SHP77 (cell line): ENCODE results near the gene HPSE.
"Not testable (repeated sequence)": the region's sequence is repeated elsewhere in the genome, so short reads cannot be mapped to it uniquely, and the experiment has no call there.

Experiments
- DNase-seq, 2 experiments: peaks; one replicate each; lab custom pipeline; 2025; lab: John Stamatoyannopoulos, UW

Gene HPSE

DNA sequence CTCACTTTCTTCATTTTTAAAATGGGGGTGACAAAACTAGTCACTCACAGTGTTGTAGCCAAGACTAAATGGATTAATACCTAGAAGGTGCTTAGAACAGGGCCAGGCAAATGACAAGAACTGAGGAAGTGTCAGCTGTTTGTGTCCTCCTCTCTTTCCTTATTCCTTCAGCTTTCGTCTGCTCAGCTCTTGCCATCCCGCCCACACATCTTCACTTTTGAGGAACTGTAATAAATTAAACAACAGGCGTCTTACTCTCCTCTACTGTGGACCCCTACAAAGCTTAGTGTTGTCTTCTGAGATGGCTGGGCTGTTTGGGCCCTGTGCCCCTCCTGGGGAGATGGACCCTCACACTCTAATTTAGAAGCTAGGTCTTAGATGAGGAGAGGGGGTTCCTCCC is 2.7 kb downstream of the HPSE start:
- no peak for DNase-seq

DNA sequence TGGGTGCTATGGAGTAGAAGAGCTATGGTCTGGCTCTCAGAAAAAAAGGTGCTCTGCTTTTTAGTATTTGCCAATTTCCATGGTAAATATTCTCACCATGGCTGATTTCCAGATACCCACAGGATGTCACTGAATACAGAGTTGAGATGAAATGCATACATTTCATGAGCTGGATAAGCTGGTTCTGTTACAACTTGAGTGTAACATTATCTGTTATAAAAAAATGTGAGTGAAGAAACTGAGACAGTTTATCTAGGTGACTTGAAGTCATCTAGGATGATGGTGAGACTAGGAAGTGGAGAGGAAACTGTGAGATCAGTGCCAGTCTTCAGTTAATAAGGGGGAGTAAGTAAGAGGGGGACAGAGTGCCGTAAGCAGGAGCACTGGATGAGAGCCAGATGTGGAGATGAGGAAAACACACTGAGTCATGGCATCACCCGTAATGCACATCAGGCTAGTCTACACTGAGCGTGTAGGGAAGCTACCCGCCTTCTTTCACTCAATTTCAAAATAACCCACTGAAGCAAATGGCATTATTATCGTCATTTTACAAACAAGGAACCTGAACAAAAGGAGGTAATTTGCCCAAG is 5.0 kb downstream of the HPSE start:
- DNase-seq: no peak

DNA sequence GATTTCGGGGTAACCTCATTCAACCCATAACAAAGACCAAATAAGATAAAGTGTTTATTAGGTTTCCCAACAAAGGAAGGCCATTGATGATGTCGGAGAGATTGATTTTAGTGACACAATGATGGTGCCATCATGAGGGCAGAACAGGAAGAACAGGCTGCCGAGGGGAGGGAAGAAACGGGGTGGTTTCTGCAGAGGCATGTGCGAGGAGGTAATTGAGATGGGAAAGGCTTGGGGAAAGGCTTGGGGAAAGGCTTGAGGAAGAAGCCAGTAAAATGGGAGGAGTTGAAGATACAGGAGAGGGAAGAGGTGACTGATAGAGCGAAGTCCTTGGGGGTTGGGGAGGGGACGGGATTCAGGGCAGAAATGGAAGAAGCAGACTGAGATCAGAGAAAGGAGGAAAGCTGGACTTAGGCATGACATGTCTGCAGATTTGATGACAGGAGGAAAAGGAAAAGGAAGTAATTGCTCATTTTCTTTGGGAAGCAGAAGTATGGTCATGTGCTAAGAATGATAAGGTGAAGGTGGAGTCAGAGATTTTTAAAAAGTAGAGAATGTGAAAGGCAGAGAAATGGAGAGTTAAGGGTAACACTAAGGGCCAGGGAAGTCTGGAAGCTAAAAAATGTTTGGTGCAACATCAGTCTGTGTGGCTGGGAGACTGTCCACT is 6.0 kb downstream of the HPSE start:
- DNase-seq: no peak

DNA sequence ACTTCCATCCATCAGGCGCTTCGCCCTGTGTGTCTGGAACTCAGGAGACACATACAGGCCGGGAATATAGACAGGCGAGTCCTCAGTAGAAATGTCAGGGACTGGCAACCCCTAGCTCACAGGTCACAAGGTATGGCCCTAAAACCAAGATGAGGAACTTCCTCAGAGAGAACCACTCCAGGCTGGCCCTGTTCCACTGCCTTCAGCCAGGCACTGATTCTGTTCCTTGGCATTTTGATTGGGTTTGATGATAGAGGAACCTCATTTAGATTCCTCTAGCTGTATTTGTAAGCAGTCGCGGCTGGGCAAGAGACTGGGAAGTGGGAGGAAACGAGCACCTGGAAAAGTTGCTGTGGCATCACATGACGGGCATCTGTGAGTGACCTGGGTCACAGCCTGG is 8.1 kb downstream of the HPSE start:
- no peak for DNase-seq

DNA sequence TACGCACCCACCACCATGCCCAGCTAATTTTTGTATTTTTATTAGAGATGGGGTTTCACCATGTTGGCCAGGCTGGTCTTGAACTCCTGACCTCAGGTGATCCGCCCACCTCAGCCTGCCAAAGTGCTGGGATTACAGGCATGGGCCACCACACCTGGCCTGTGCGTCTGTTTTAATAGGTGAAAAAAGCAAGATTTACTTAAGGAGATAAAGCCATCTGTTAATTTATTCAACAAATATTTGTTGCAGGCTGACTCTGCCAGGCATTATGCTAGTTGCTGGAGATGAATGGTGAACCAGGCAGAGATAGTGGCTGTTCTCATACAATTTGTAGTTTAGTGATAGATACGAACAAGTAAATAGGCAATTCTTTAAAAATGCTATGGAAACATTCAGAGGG is 9.3 kb downstream of the HPSE start:
- DNase-seq: not testable (repeated sequence)

DNA sequence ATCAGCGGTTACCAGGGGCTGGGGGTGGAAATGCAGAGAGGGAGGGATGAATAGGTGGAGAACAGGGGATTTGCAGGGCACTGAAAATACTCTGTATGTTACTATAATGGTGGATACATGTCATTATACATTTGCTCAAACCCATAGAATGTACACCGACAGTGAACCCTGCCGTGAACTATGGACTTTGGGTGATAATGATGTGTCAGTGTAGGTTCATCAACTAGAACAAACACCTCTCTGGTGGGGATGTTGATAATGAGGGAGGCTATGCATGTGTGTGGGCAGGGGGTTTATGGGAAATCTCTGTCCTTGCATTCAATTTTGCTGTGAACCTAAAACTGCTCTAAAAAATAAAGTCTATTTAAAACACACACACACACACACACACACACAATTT is 11.5 kb downstream of the HPSE start:
- DNase-seq: no peak

DNA sequence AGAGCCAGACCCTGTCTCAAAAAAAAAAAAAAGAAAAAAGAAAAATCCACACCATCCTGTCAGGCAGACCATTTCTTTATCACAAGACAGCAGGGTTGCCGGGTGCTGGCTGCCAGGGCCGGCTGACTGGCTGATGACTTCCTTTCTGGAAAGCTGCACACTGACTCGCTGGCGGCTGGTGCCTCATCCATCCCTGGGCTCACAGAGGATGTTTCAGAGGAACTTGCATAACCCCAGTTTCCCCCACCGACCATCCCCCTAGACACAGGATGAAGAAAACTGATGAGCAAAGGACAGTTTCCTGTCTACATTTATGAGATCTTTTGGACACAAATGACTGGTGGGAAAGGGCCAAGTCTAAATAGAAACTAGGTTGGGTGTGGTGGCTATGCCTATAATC is 14.1 kb downstream of the HPSE start:
- no peak for DNase-seq

DNA sequence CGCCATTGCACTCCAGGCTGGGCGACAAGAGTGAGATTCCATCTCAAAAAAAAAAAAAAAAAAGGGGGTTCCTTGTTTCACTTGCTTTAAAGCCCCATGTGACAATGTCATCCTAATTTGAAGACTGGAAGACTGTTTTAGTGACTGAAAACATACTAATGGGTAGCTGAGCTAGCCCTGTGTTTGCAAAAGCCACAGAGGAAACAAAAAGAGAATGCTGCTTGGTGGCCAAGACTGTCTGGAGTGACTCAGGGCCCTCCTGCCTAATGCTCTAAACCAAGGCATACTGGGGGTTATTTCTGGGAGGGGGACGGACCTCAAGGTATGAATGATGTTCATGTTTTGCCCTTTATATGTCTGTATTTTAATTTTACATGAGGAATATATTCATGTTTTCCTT is 16.0 kb downstream of the HPSE start:
- DNase-seq: no peak

DNA sequence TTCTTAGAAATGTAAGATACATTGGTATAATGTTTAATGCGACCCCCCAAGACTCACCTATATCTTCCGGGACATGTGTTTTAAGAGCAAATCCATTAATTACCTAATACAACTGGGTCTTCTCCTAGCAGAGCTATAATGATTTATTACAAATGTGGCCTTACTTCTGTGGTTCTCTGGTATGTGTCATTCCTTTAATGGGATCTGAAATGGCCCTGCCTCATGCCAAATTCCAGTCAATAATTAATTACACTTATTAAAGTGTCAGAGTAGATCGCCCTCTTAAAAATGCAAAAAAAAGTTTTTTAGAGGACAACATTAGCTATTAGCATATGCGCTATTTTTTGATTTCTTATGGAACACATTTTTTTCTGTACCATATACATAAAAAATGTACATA is 17.0 kb downstream of the HPSE start:
- no peak for DNase-seq

DNA sequence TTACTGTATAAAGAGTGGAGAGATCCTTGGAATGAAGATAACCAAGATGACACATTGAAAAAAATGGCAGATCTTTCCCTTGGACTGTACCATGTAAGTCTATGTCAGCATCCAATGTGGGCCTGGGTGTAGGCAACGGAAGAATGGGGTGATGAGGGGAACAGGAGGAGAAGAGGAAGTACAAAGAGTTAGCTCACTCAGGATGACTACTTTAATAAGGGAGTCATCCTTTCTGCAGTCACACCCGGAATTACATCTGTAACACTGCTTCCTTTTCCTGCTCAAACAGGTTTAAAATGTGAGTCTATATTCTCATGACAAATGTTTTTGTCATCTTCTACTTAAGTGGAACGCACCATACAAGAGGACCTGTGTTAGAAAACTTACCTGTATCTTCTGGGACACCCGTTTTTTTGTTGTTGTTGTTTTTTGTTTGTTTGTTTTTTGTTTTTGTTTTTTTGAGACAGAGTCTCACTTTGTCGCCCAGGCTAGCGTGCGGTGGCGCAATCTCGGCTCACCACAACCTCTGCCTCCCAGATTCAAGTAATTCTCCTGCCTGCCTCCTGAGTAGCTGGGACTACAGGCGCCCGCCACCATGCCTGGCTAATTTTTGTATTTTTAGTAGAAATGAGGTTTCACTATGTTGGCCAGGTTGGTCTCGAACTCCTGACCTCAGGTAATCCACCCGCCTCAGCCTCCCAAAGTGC is 18.0 kb downstream of the HPSE start:
- DNase-seq: no peak

DNA sequence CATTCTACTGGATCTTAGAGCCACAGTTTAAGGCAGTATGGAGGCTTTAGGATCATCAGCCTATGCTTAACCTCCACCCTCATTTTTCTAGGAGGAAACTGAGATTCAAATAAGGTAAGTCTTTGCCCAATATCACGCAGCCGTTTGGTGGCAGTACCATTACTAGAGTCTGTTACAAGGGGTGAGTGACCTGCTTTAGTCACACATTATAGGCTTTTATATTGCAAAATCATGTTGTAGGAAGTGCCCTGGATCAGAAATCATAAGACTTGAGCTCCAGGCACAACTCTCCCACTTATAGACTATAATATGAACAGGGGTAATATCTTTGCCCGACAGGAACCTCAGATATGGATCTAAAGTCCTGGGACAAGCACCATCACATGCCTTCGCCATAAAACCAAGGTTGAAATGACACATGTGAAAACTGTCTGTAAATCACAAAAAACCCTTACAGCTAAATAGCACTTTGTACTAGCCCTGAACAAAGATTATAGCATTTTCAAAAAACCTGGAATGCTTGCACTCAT is 19.2 kb downstream of the HPSE start:
- no peak for DNase-seq

DNA sequence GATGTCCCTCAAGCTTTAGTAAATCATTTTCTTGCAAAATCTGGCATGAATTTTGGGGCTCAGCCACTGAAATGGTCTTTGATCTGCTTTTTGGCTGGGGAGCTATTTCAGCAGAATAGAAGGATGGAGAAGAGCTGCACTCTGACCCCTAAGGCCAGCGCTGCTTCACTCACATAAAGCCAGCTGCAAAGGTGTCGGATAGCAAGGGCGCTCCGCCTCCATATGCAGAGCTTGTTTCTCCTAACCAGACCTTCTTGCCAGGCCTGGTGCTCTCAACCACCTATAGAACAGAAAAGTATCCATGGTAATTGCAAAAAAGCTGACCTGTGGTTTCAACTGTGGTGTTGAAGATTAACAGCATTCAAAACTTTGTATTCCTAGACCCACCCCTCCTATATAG is 26.0 kb downstream of the HPSE start:
- DNase-seq: no peak

DNA sequence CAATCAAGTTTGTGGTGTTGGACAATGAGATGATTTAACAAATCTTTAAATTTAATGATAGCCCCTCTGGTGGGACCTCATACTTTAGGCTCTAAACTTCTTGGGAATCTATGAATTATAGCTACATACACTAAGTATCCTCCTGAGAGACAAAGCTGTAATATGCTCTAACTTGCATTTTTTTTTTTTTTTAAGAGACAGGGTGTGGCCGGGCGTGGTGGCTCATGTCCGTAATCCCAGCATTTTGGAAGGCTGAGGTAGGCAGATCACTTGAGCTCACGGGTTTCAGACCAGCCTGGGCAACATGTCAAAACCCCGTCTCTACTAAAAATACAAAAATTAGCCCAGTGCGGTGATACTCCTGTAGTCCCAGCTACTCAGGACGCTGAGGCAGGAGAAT is 26.7 kb downstream of the HPSE start:
- DNase-seq: no peak

DNA sequence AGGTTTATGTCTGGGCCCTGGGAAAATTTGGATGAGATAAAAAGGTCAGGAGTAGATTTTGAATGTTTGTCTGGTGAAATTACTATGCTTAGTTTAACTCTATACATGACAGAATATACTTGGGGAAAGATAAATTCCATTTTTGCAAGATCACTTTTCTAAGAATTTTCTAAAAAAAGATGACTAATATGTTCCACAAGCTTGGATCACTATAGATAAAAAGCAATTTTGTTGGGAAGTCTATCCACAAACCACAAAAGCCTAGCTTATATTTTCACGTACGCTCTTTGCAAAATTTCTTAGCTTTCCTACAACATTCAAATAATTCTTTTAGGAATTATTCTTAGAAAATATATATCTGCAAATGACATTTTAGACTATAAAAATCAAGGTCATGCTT is 29.5 kb downstream of the HPSE start:
- DNase-seq: no peak

DNA sequence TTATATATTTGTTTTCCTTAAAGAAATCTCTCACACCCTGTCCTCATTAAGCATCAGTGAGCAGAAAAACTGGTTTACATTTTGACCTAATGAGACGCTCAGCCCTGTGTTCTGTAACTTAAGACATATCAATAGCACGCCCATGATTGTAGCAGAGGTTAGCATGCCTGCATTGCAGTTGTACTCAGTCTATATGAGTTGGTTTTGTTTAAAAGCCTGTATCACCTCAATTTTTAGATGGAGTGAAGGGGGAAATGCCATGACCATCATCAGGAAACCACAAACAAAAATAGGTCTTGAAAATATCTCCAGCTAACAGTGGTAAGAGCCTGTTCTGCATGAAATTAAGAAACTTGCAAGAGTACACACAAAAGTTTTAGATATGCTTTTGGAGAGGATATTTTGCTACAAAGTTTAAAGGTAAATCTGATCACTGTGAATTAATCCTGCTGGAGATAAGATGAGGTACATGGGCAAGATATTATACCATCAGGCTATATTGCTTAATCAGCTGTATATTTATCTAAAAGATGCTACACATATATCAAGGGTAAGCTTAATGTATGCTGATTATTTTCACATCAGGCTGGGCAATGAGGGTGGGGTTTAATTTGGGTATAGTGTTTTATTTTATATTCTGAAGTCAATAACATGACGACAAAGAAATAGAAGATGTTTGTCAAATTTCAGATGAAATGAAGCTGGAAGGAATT is 36.9 kb downstream of the HPSE start:
- DNase-seq: no peak

DNA sequence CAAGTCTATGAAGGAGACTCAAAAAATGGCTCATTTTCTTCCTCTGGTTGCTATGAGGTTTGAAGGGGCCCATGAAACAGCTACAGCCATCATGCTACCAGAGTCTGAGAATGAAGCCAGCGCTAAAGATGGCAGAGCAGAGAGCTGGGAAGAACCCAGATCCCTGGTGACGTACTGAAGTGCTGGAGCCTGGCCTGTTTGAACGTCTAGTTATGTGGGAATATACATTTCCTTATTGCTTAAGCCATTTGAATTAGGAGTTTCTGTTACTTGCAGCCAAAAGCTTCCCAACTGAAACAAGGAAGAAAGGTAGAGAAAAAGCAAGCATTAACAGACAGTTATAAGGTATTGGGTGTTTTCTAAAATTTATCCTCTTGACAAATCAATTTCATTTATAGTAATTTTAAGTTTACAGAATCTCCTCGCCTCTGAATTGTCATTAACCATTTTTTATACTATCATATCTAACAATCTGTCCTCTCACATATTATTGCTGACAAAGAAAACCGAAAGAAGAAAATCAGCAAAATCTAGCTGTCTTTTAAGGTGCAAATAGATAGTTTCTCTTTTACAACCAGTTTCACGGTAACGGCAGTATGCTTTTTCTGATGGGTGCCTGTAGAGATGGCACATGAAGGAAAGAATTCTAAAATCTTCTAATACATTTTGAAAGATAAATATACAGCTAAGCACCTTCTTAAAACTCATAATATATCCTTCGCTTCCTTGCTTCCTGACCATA is 41.2 kb downstream of the HPSE start:
- no peak for DNase-seq

DNA sequence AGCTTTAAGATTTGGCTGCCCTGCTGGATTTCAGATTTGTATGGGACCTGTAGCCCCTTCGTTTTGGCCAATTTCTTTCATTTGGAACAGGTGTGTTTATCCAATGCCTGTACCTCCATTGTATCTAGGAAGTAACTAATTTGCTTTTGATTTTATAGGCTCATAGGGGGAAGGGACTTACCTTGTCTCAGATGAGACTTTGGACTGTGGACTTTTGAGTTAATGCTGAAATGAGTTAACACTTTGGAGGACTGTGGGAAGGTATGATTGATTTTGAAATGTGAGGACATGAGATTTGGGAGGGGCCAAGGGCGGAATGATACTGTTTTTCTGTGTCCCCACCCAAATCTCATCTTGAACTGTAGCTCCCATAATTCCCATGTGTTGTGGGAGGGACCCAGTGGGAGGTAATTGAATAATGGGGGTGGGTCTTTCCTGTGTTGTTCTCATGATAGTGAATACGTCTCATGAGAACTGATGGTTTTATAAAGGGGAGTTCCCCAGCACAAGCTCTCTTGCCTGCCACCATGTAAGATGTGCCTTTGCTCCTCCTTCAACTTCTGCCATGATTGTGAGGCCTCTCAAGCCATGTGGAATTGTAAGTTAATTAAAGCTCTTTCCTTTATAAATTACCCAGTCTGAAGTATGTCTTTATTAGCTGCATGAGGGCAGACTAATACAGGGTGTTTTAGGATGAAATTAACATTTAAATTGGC is 44.4 kb downstream of the HPSE start:
- not testable (repeated sequence) for DNase-seq

DNA sequence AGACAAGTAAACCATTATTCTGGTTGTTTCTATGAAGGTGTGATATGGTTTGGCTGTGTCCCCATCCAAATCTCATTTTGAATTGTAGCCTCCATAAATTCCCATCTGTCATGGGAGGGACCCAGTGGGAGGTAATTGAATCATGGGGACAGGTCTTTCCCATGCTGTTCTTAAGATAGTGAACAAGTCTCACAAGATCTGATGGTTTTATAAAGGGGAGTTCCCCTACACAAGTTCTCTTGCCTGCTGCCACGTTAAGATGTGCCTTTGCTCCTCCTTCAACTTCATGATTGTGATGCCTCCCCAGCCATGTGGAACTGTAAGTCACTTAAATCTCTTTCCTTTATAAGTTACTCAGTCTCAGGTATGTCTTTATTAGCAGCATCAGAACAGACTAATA is 46.3 kb downstream of the HPSE start:
- DNase-seq: not testable (repeated sequence)

DNA sequence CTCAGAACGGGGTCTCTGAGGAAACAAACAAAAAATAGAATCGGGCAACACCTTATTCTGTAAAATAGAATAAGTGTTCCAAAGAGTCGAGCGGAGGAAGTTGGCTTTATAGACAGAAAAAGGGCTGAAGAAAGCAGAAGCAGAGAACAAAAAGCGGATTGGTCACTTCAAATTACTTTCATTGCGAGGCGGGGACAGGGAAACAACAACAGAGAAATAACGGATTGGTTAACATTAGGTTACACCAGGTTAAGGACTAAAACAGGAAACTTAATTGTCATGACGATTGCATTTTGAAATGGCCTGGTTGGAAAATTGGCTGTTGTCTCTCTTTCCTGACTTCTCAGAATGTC is 49.6 kb downstream of the HPSE start:
- peak; percentile 3 to 5 for DNase-seq

DNA sequence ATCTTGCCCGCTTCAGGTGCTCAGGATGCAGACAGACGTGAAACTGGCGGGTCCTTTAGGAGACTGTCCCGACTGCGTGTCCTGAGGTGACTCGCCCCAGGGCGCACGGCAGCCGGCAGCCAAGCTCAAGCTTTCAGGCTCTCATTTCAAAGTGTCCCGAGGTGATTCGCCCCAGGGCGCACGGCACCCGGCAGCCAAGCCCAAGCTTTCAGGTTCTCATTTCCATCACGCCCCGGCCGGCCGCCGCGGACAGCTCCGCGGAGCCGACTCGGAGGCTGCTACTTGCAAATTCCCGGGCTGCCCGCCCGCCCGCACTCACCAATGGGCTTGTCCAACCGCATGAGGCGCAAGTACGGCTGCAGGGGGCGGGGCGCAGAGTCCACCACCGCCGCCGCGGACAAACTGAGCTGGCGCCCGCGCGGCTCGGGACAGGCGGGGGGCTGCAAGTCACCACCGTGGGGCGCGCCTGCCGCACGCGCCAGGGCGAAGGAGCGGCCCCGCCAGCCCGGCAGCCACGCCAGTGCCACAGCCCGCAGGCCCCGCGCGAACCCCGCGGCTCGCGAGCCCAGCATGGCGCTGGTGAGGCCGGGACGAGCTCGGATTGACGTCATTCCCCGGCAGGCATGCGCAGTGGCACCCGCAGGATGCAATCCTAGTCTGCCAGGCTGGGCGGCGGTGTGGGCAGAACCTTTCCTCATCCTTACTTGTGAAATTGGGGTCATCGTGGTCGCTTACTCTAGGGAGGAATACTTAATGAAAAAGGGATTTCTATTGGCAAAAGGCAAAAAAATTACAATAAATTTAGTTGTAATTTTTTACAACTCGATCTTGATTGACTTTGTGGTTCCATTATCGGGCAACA is 50.2 kb downstream of the HPSE start, which contains the start of gene COQ2:
Gene COQ2 (minus strand): TSS at position 606 of the 862 bp plus-strand sequence. CDS start 34 bp downstream, at position 572.
- DNase-seq: peak; percentile 85 to 92
